Gastrocnemius medialis (tissue), 4 donors: ENCODE data around the gene ANKRD33B. TPM values are rescaled to one million over a fixed set of nuclear protein-coding genes. Genes with fewer than 3 reads are reported as not detected.

Experiments used
- ATAC-seq, 2 donors: fragments of 150-250 bp; one replicate each; pipeline ENCODE4 v1.9.1; 2016
- DNase-seq, 2 donors: peaks; one replicate each; pipeline ENCODE4 v3.0.0-alpha.2; 2019
- H3K27ac ChIP-seq, 4 donors: fragments of 200-600 bp; sonication (generic); 1 replicate in 1 of 4; 2 replicates in 3 of 4; pipeline ENCODE4 v1.5.1; 2016 to 2018; ENCODE audit warnings: mild to moderate bottlenecking in 2 of 4, moderate library complexity in 1 of 4
- H3K27me3 ChIP-seq, 3 donors: fragments of 200-600 bp; sonication (generic) in 2 of 3; 1 replicate in 1 of 3; 2 replicates in 2 of 3; pipeline versions ENCODE4 v1.5.1 to v1.6.0; 2016 to 2019; ENCODE audit warnings: mild to moderate bottlenecking in 1 of 3, moderate library complexity in 1 of 3
- H3K36me3 ChIP-seq, 2 donors: fragments of 200-600 bp; sonication (generic) in 1 of 2; one replicate each; pipeline ENCODE4 v1.5.1; 2017 to 2018
- H3K4me1 ChIP-seq, 2 donors: fragments of 200-600 bp; sonication (generic) in 1 of 2; one replicate each; pipeline ENCODE4 v1.5.1; 2016 to 2017; ENCODE audit warnings: mild to moderate bottlenecking in 2 of 2
- H3K4me3 ChIP-seq, 4 donors: fragments of 200-600 bp; sonication (generic) in 3 of 4; 1 replicate in 1 of 4; 2 replicates in 3 of 4; pipeline ENCODE4 v1.5.1; 2016 to 2019; ENCODE audit warnings: mild to moderate bottlenecking in 2 of 4
- H3K9me3 ChIP-seq, 3 donors: fragments of 200-600 bp; sonication (generic) in 2 of 3; 1 replicate in 1 of 3; 2 replicates in 2 of 3; pipeline ENCODE4 v1.5.1; 2016 to 2019
- CTCF ChIP-seq, 5 experiments: fragments of 450-650 bp in 3 of 5; fragments of 200-600 bp in 2 of 5; sonication (generic) in 2 of 5; IDR thresholded peaks in 4 of 5; conservative IDR thresholded peaks in 1 of 5; 1 replicate in 4 of 5; 2 replicates in 1 of 5; pipeline ENCODE4 v1.5.1; 2016 to 2019; ENCODE audit warnings: antibody characterized with exemption in 5 of 5, mild to moderate bottlenecking in 3 of 5, moderate library complexity in 3 of 5
- POLR2A ChIP-seq, 2 donors: fragments of 450-650 bp; IDR thresholded peaks; one replicate each; pipeline ENCODE4 v1.6.1; 2017; ENCODE audit warnings: antibody characterized with exemption in 2 of 2, mild to moderate bottlenecking in 2 of 2, moderate library complexity in 2 of 2
- in situ Hi-C, 4 donors: fragments of 200-750 bp; cut with MboI; loops; one replicate each; pipeline versions ENCODE4 v1.15.0 to v1.8.0; 2017; ENCODE audit warnings: low sequenced_read_pairs in 4 of 4
- intact Hi-C: fragments of 100-400 bp; cut with DNase I; formaldehyde crosslinking; loops from one replicate; pipeline ENCODE4 v1.15.1; 2023; ENCODE audit warnings: low total_unique reads
- total RNA-seq, 4 donors: library from RNA; depleted of rRNA; stranded (reverse); fragments of >200 nt; gene quantifications; one replicate each; pipeline versions ENCODE4 v1.1.0 to v1.2.3, GENCODE V29; 2016

ANKRD33B gene
- total RNA-seq, 4 donors from 2014 or later = 2.2 to 38.9 (median 15.1) TPM

- in situ Hi-C loops = loop anchor here in 2 of 4 donors (25.0 kb wide), 1 partner anchor 353 kb away; no protein-coding TSS in a partner anchor
- H3K9me3 ChIP-seq = no peaks in the 10 kb centered on the region
- no peaks in the 10 kb centered on the region for H3K36me3 ChIP-seq
- intact Hi-C loops = no loop called here
- TF ChIP-seq POLR2A (IDR thresholded peaks at IDR 0.05) (no peak), CTCF (IDR thresholded peaks at IDR 0.05 in 4 of 5, conservative IDR thresholded peaks at IDR 0.05 in 1 of 5) (no peak)
- no peak for DNase-seq
- H3K4me1 ChIP-seq = no peaks in the 10 kb centered on the region
- H3K27ac ChIP-seq = no peak overlapping the region
- no peak for ATAC-seq
- no peak overlapping the region for H3K4me3 ChIP-seq
- no peaks in the 10 kb centered on the region for H3K27me3 ChIP-seq
Observed at GRCh38 chr5:10639846-10640368, 76.0 kb downstream of the ANKRD33B start.

- intact Hi-C loops (no loop called here), in situ Hi-C loops (loop anchor here in 2 of 4 donors (25.0 kb wide), 1 partner anchor 355 kb away; no protein-coding TSS in a partner anchor)
- no peaks in the 10 kb centered on the region for H3K9me3 ChIP-seq
- H3K27ac ChIP-seq = no peak overlapping the region
- H3K36me3 ChIP-seq = no peaks in the 10 kb centered on the region
- DNase-seq (no peak), ATAC-seq (no peak)
- TF ChIP-seq CTCF (IDR thresholded peaks at IDR 0.05 in 4 of 5, conservative IDR thresholded peaks at IDR 0.05 in 1 of 5) (no peak), POLR2A (IDR thresholded peaks at IDR 0.05) (no peak)
- no peaks in the 10 kb centered on the region for H3K4me1 ChIP-seq
- H3K27me3 ChIP-seq = no peaks in the 10 kb centered on the region
- no peak overlapping the region for H3K4me3 ChIP-seq
Observed at GRCh38 chr5:10642367-10642766, 78.5 kb downstream of the ANKRD33B start.

GRCh38 chr5:10644192-10644591 is 80.3 kb downstream of the ANKRD33B start:
- no peak for TF ChIP-seq CTCF (IDR thresholded peaks at IDR 0.05 in 4 of 5, conservative IDR thresholded peaks at IDR 0.05 in 1 of 5)
- no peak for TF ChIP-seq POLR2A (IDR thresholded peaks at IDR 0.05)

GRCh38 chr5:10645146-10645545 is 81.3 kb downstream of the ANKRD33B start:
- DNase-seq = no peak
- no peaks in the 10 kb centered on the region for H3K27me3 ChIP-seq
- no peak overlapping the region for H3K4me3 ChIP-seq
- no peak for TF ChIP-seq POLR2A (IDR thresholded peaks at IDR 0.05)
- H3K36me3 ChIP-seq = no peaks in the 10 kb centered on the region
- in situ Hi-C loops (loop anchor here in 2 of 4 donors (25.0 kb wide), 1 partner anchor 358 kb away; no protein-coding TSS in a partner anchor), intact Hi-C loops (no loop called here)
- H3K4me1 ChIP-seq = no peaks in the 10 kb centered on the region
- ATAC-seq = no peak
- no peaks in the 10 kb centered on the region for H3K9me3 ChIP-seq
- no peak overlapping the region for H3K27ac ChIP-seq

More at GRCh38 chr5:10644192-10644591, 80.3 kb downstream of the ANKRD33B start:
- Histone ChIP-seq H3K4me1 (no peaks in the 10 kb centered on the region), H3K27ac (no peak overlapping the region), H3K9me3 (no peaks in the 10 kb centered on the region), H3K36me3 (no peaks in the 10 kb centered on the region), H3K4me3 (no peak overlapping the region), H3K27me3 (no peaks in the 10 kb centered on the region)
- DNase-seq (no peak), ATAC-seq (no peak)
- in situ Hi-C loops (loop anchor here in 2 of 4 donors (25.0 kb wide), 1 partner anchor 357 kb away; no protein-coding TSS in a partner anchor), intact Hi-C loops (no loop called here)

GRCh38 chr5:10645671-10646070 is 81.8 kb downstream of the ANKRD33B start:
- no peak for ATAC-seq
- no peak for TF ChIP-seq CTCF (IDR thresholded peaks at IDR 0.05 in 4 of 5, conservative IDR thresholded peaks at IDR 0.05 in 1 of 5)
- TF ChIP-seq POLR2A (IDR thresholded peaks at IDR 0.05) = no peak
- in situ Hi-C loops (loop anchor here in 2 of 4 donors (25.0 kb wide), 1 partner anchor 358 kb away; no protein-coding TSS in a partner anchor), intact Hi-C loops (no loop called here)
- no peak overlapping the region for H3K4me3 ChIP-seq
- H3K27me3 ChIP-seq = no peaks in the 10 kb centered on the region
- no peak for DNase-seq
- H3K4me1 ChIP-seq = no peaks in the 10 kb centered on the region
- H3K9me3 ChIP-seq = no peaks in the 10 kb centered on the region
- no peaks in the 10 kb centered on the region for H3K36me3 ChIP-seq
- H3K27ac ChIP-seq = no peak overlapping the region
